RWPE1 (cell line): Measurements from ENCODE around the gene CIP2A.
A peak's percentile ranks its signal among the peaks of the same experiment; 100 is the strongest.

Experiments used
- CTCF ChIA-PET: fragments of 350-600 bp; sonication (Branson Sonifier 250); formaldehyde crosslinking; extraction: SDS; loops from one replicate; lab custom pipeline; 2021; lab: Yijun Ruan, JAX
- POLR2A ChIA-PET: fragments of 400-600 bp; formaldehyde crosslinking; extraction: SDS; loops from one replicate; lab custom pipeline; 2020; ENCODE audit warnings: antibody characterized with exemption; ENCODE audit not compliant: low non-redundant PET; lab: Yijun Ruan, JAX
- DNase-seq: peaks from one replicate; pipeline ENCODE4 v3.0.0; 2012; ENCODE audit warnings: low spot score
- H3K27ac ChIP-seq: fragments of 450-650 bp; 2 replicates; pipeline ENCODE4 v1.5.1; 2017
- CTCF ChIP-seq: fragments of 450-650 bp; conservative IDR thresholded peaks from 2 replicates; pipeline ENCODE4 v1.5.1; 2017; ENCODE audit warnings: low read depth, mild to moderate bottlenecking

The CIP2A gene

DNA sequence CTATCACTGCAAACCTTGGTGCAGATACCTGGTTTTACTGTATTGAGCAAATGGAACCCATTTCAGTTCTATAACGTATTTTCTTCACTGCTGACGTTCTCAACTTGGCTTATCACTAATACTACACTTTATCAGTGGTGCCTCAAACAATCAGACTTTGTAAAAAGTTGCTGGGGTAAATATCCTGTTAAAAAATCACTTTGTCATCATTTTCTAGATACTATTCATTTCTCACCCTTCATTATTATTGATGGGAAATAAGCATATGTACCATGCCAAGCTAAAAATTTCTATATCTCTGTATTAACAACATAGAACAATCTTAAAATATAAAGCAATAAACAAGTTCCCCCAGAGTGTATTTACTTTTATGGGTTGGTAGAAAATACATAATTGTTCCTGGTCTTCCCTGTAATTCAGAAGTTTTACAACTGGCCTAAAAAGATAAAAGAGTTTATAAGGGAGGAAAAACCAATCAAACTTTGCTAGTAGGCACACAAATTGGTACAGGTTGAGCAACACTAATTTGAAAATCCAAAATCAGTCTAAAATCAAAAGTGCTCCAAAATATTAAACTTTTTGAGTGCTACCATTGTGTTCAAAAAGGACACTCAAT is 33.2 kb downstream of the CIP2A start:
- DNase-seq = no peak
- POLR2A ChIA-PET = no interaction called here
- no peak overlapping the region for H3K27ac ChIP-seq
- TF ChIP-seq CTCF = no peak
- CTCF ChIA-PET = interaction anchor here (0.8 kb wide), 1 partner anchor 78 kb away, joined by 3 read pairs; no protein-coding TSS in a partner anchor

GRCh38 chr3:108554913-108555571 is 34.2 kb downstream of the CIP2A start:
- no peak for DNase-seq
- no peak overlapping the region for H3K27ac ChIP-seq
- ChIA-PET POLR2A (no interaction called here), CTCF (interaction anchor here (0.6 to 0.8 kb wide), 3 partner anchors 77 to 391 kb away, joined by 3 to 4 read pairs (median 3); no protein-coding TSS in a partner anchor)
- TF ChIP-seq CTCF = no peak

DNA sequence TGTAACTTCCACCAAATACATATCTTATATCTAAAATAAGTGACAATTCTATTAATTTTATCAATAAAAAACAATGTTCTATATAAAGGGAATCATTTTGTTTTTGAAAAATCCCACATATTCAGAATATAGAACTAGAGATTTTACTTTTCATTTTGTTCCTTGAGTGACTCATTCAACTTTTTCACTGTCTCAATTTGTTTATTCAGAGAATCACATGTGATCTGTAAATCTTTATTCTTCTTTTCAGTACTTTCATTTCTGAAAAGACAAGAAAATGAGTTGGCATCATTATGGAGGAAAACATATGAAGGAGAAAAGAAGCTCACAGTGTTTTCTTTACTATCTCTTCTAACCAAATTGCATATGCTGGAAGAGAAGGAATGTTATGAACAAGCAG is 35.0 kb downstream of the CIP2A start:
- H3K27ac ChIP-seq = no peak overlapping the region
- ChIA-PET CTCF (interaction anchor here (0.6 to 0.7 kb wide), 3 partner anchors 157 to 1341 kb away, joined by 3 to 4 read pairs (median 3); no protein-coding TSS in a partner anchor), POLR2A (no interaction called here)
- no peak for DNase-seq
- TF ChIP-seq CTCF = no peak

- DNase-seq = peak; percentile 13
- ChIA-PET CTCF (interaction anchor here (0.5 to 1.2 kb wide), 6 partner anchors 9 to 315 kb away, joined by 3 to 8 read pairs (median 3); no protein-coding TSS in a partner anchor), POLR2A (interaction anchor here (0.7 kb wide), 1 partner anchor 1163 kb away, joined by 3 read pairs; no protein-coding TSS in a partner anchor)
- TF ChIP-seq CTCF = peak; percentile 46
- no peak overlapping the region for H3K27ac ChIP-seq
Measured at GRCh38 chr3:108552267-108553159, 36.7 kb downstream of the CIP2A start.

- no peak for DNase-seq
Measured at GRCh38 chr3:108548886-108549285, 40.4 kb downstream of the CIP2A start.

More at GRCh38 chr3:108548886-108549285, 40.4 kb downstream of the CIP2A start:
- CTCF ChIA-PET = no interaction called here
- no peak for TF ChIP-seq CTCF
- no peak overlapping the region for H3K27ac ChIP-seq
- POLR2A ChIA-PET = no interaction called here
